Fibroblast of peridontal ligament (primary cell): ENCODE measurements around the gene POMP.
A peak's percentile ranks its signal among the peaks of the same experiment; 100 is the strongest.

Source experiments
- DNase-seq: peaks from one replicate; pipeline ENCODE4 v3.0.0-alpha.2; 2010; ENCODE audit errors: extremely low read depth

The POMP gene

DNA sequence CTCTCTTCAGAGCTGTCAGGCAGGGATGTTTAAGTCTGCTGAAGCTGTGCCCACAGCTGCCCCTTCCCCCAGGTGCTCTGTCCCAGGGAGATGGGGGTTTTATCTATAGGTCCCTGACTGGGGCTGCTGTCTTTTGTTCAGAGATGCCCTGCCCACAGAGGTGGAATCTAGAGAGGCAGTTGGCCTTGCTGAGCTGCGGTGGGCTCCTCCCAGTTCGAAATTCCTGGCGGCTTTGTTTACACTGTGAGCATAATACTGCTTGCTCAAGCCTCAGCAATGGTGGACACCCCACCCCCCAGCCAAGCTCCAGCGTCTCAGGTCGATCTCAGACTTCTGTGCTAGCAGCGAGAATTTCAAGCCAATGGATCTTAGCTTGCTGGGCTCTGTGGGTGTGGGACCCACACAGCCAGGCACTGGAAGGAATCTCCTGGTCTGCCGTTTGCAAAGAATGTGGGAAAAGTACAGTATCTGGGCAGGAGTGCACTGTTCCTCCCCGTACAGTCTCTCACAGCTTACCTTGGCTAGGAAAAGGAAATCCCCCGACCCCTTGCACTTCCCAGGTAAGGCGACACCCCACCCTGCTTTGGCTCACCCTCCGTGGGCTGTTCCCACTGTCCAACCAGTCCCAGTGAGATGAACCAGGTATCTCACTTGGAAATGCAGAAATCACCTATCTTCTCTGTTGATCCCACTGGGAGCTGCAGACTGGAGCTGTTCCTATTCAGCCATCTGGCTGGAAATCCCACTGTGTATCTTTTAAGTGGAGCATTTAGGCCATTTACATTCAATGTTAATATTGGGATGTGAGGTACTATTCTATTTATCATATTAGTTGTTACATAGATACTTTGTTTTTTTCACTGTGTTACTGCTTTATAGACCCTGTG lies 34.9 kb downstream of the POMP start:
- DNase-seq: peak; percentile 62

DNA sequence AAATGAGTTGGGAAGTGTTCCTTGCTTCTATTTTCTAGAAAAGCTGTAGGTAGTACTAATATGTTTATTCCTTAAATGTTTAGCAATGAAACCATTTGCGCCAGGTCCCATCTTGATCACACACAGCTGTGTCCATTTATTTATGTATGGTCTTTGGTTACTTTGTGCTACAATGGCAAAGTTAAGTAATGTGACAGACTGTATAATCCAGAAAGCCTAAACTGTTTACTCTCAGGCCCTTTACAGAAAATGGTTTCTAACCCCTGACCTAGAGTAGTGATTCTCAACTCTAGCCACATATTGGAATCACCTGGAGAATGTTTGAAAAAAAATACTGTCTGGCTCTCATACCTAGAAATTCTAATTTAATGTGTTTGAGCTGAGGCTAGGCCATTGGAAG lies 38.5 kb downstream of the POMP start:
- DNase-seq: no peak

GRCh38 chr13:28699246-28699645 lies 40.3 kb downstream of the POMP start:
- DNase-seq: no peak

DNA sequence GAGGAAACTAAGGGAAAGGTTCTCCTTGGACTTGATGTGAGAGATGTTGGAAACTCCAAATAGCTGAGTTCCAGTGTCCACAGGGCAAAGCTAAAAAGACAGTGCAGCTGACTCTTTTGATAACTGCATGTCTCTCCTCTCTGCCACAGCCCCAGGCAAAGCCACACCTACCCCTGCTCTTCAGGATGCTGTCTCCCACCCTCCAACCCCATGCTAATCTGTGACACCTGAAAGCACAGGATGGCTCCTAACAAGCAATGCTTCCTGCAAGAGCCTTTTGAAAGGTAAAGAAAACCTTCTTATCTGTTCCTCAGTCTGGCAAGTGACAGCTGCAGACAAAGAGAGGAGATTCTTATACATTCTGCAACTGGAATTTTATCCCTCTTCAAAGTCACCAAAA lies 45.4 kb downstream of the POMP start:
- no peak for DNase-seq

DNA sequence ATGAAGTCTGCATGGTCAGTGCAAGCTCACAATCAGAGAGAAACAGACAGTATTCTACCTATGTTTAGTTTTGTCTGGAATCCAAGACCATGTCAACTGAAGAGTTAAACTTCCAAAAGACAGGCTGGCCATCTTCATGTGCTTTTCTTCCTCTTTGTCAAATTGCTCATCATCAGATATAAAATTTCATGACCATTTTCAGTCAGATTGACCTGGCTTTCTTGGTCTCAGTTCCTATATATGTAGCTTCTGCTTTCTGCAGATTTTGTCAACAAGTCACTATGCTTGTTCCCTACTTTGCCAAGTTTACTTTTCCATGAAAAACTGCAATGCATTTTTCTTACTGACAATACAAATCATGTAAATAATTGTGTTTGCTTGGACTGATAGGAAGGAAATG lies 46.0 kb downstream of the POMP start:
- DNase-seq: no peak

- DNase-seq: peak; percentile 54
Observed at GRCh38 chr13:28705461-28706083, 46.6 kb downstream of the POMP start.

GRCh38 chr13:28707629-28708427 lies 48.9 kb downstream of the POMP start:
- DNase-seq: peak; percentile 96

GRCh38 chr13:28710161-28710560 lies 51.2 kb downstream of the POMP start:
- no peak for DNase-seq

GRCh38 chr13:28714651-28715050 lies 55.7 kb downstream of the POMP start:
- DNase-seq: no peak

DNA sequence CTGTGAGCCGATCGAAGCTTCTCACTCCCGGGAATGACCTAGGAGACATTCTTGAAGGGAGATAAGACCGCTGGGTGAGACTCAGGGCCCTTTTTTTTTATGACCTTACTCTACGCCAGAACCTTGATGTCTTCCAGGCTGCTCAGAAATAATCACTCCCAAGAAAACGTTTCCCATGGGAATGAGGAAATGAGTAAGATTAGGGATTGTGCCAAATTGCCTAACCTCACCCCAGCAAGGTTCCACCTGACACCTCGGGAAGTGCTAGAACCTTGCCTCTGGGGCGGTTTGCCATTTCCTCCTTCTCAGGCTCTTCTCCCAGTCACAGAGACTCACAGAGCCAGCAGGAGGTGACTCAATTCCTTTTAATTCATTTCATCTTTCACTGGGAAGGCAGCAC lies 57.6 kb downstream of the POMP start:
- peak; percentile 24 for DNase-seq

DNA sequence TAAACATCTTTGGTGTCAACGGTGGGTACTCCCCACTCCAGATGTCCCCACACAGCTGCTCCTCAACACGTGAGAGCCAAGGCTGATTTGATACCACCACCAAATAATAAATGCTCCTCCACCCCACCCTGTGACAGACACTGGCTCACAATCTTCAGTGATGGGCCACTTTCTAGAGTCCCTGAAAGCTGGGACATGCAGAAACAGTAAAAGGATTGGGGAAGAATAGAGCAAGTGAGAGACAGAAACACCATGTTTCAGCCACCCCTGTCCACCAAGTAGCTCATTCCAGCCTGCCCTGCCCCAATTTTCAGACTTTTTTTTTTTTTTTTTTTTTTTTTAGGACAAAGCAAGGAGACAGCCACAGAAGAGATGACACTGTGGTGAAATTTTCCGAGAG lies 58.2 kb downstream of the POMP start:
- no peak for DNase-seq

- peak; percentile 40 for DNase-seq
Observed at GRCh38 chr13:28718196-28718542, 59.2 kb downstream of the POMP start.

DNA sequence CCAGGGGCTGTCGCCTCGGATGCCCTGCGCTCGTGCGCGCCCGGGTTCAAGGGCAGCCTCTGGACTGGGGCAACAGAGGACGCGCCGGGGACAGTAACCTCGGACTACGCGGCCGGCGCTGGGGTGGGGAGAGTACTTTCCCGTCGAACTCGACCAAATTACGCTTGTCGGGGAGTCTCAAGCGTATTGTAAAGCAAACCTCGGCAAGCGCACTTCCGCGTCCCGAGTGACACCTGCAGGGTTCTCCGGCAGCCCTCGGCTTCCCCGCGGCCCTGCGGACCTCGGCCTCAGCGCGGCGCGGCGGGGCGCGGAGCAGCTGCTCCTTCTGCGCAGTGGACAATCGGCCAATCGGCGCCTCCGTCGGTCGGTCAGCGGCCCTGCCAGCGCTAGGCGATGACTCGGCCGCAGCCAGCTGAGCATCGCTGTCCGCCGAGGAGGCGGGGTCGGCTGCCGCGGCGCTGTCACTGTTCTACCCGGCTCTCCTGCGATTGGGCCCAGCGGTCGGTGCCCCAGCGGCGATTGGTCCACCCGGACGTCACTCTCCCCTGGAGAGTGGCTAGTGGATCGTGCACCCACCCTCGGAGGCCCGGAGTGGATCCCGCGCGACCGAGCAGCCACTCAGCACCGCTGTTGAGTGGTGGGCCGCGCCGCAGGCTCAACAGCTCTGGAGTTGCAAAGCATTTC lies 59.8 kb downstream of the POMP start, which contains the start of gene SLC46A3:
TSS of gene SLC46A3 (minus strand) at position 428 of the 684 bp plus-strand sequence. CDS start 972 bp downstream, outside the sequence.
- DNase-seq: peak; percentile 96

DNA sequence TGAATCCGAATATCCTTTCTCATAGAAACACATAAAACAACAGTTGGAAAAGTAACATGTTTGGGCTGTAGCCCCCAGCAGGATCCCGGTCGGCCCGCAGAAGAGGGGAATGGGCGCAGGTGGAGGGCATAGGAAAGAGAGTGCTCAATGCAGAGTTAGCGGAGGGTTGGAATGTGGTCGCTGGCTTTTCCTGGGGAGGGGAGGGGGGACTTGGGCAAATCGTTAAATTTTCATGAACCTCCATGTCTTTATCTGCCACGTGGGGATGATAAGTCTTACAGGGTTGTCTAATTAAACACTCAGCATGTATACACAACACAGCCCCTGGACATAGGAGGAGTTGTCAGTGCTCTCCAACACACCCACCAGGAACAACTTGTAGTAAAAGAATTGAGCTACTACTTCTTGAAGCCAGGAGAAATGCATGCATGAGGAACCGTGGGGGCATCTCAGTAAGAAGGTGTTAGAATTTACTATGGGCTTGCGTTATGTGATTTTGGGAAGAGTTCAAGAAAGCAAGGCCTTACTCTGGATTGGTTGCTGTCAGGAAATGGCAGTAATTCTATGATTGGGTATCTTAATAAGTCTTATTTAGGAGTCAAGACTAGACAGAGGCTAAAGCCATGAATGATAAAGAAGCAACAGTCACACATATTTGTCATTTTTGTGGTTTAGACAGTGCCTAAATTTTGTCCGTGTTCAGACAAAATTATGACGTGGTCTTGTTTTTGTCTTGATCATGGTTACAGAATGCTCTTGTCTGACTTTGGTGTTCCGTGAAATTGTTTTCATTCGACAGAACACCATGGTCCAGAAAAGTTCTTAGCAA lies 60.5 kb downstream of the POMP start:
- DNase-seq: peak; percentile 45

- no peak for DNase-seq
Observed at GRCh38 chr13:28723806-28724205, 64.9 kb downstream of the POMP start.

DNA sequence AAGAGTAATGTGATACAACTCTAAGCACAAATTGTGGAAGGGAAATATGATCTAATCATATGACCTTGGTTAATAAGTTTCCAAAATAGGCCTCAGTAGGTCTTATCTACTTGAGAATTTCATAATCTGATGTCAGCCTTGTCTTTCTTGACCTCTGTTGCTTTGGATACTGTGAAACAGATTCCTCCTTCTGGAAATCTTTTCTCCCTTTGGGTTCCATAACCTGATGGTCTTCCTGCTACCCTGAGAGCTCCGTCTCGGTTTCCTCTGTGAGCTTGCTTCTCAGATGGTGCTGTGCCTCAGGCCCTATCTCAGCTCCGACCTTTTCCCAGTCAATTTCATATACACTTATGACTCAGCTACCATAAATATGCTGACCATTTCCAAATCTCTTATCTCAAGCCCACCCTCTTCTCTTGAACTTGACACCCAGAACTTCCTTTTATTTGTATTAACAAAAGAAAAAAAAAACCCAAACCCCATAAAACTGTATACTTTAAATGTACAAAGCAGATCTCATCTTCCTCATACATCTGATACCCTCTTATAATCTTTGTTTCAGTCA lies 66.2 kb downstream of the POMP start:
- no peak for DNase-seq
